Endometrial microvascular endothelial cells (primary cell): ENCODE data around the gene ANKRD13B. TPM values are rescaled to one million over a fixed set of nuclear protein-coding genes. Genes with fewer than 3 reads are reported as not detected.
"Not testable (repeated sequence)": the region's sequence is repeated elsewhere in the genome, so short reads cannot be mapped to it uniquely, and the experiment has no call there.

Experiments
- in situ Hi-C: cut with HindIII; loops from 2 replicates; pipeline ENCODE4 v1.10.0; 2017; ENCODE audit warnings: low sequenced_read_pairs, low pct_unique_long_range_greater_than_20kb; ENCODE audit errors: inconsistent ontology term
- total RNA-seq: library from RNA; depleted of rRNA; stranded (reverse); fragments of >200 nt; gene quantifications from one replicate; pipeline ENCODE4 v1.2.3, GENCODE V29; 2015; ENCODE audit errors: inconsistent ontology term

Gene ANKRD13B
- 6.7 TPM for total RNA-seq

GRCh38 chr17:29592850-29593551 lies at the start of gene ANKRD13B:
Gene ANKRD13B (plus strand): TSS chr17:29593132. CDS start chr17:29593622, 490 bp downstream.
- in situ Hi-C loops = no loop called here

GRCh38 chr17:29544066-29544465 lies 48.9 kb upstream of the ANKRD13B start:
- in situ Hi-C loops = no loop called here

GRCh38 chr17:29546085-29546484 lies 46.8 kb upstream of the ANKRD13B start:
- in situ Hi-C loops = no loop called here

- in situ Hi-C loops = no loop called here
Observed at GRCh38 chr17:29546830-29547229, 46.1 kb upstream of the ANKRD13B start.

GRCh38 chr17:29549177-29549923 lies 43.6 kb upstream of the ANKRD13B start:
- in situ Hi-C loops = no loop called here

- in situ Hi-C loops = no loop called here
Observed at GRCh38 chr17:29555840-29556239, 37.1 kb upstream of the ANKRD13B start.

- in situ Hi-C loops = no loop called here
Observed at GRCh38 chr17:29557085-29557738, 35.7 kb upstream of the ANKRD13B start.

GRCh38 chr17:29557739-29558116 lies 35.2 kb upstream of the ANKRD13B start:
- in situ Hi-C loops = no loop called here

GRCh38 chr17:29558139-29558538 lies 34.8 kb upstream of the ANKRD13B start:
- in situ Hi-C loops = not testable (repeated sequence)

GRCh38 chr17:29559640-29560039 lies 33.3 kb upstream of the ANKRD13B start:
- in situ Hi-C loops = no loop called here

- in situ Hi-C loops = no loop called here
Observed at GRCh38 chr17:29560316-29560715, 32.6 kb upstream of the ANKRD13B start.

GRCh38 chr17:29561554-29562517 lies 31.1 kb upstream of the ANKRD13B start:
- in situ Hi-C loops = no loop called here

- in situ Hi-C loops = no loop called here
Observed at GRCh38 chr17:29562615-29563014, 30.3 kb upstream of the ANKRD13B start.

GRCh38 chr17:29563816-29564215 lies 29.1 kb upstream of the ANKRD13B start:
- in situ Hi-C loops = no loop called here

- in situ Hi-C loops = no loop called here
Observed at GRCh38 chr17:29565643-29566472, 27.1 kb upstream of the ANKRD13B start.

GRCh38 chr17:29566473-29567303 lies 26.2 kb upstream of the ANKRD13B start, which contains the start of gene ABHD15:
Gene ABHD15 (minus strand): TSS chr17:29567037. CDS start chr17:29566966, 71 bp downstream.
- in situ Hi-C loops = no loop called here

- in situ Hi-C loops = no loop called here
Observed at GRCh38 chr17:29567304-29567553, 25.7 kb upstream of the ANKRD13B start.
